ENCODE data around the gene LRRC63.

The LRRC63 gene

GRCh38 chr13:46168783-46169182 is 42.9 kb upstream of the LRRC63 start:
- peak overlapping the region; percentile 96 for H3K27ac ChIP-seq

GRCh38 chr13:46169758-46170157 is 42.0 kb upstream of the LRRC63 start:
- no peak for TF ChIP-seq CTCF (conservative IDR thresholded peaks at IDR 0.05)

More at GRCh38 chr13:46168783-46169182, 42.9 kb upstream of the LRRC63 start:
- no peak for TF ChIP-seq CTCF (conservative IDR thresholded peaks at IDR 0.05)

GRCh38 chr13:46170268-46170667 is 41.5 kb upstream of the LRRC63 start:
- TF ChIP-seq CTCF (conservative IDR thresholded peaks at IDR 0.05) = no peak
- H3K27ac ChIP-seq = peak overlapping the region; percentile 96; the same call in 1 of the 2 replicates

More at GRCh38 chr13:46169758-46170157, 42.0 kb upstream of the LRRC63 start:
- peak overlapping the region; percentile 96; the same call in 1 of the 2 replicates for H3K27ac ChIP-seq

GRCh38 chr13:46170687-46171086 is 41.0 kb upstream of the LRRC63 start:
- no peak for TF ChIP-seq CTCF (conservative IDR thresholded peaks at IDR 0.05)
- H3K27ac ChIP-seq = no peak overlapping the region; the same call in 1 of the 2 replicates

GRCh38 chr13:46171217-46171616 is 40.5 kb upstream of the LRRC63 start:
- no peak overlapping the region for H3K27ac ChIP-seq
- no peak for TF ChIP-seq CTCF (conservative IDR thresholded peaks at IDR 0.05)

- no peak for TF ChIP-seq CTCF (conservative IDR thresholded peaks at IDR 0.05)
- no peak overlapping the region for H3K27ac ChIP-seq
These were observed 40.0 kb upstream of the LRRC63 start for GRCh38 chr13:46171739-46172138.

GRCh38 chr13:46172531-46172991 is 39.2 kb upstream of the LRRC63 start:
- no peak overlapping the region for H3K27ac ChIP-seq
- TF ChIP-seq CTCF (conservative IDR thresholded peaks at IDR 0.05) = no peak

Measured in VCaP (cell line).